ENCODE data around the gene ITM2B.
A peak's percentile ranks its signal among the peaks of the same experiment; 100 is the strongest.
"Not testable (repeated sequence)": the region's sequence is repeated elsewhere in the genome, so short reads cannot be mapped to it uniquely, and the experiment has no call there.

Gene ITM2B

DNA sequence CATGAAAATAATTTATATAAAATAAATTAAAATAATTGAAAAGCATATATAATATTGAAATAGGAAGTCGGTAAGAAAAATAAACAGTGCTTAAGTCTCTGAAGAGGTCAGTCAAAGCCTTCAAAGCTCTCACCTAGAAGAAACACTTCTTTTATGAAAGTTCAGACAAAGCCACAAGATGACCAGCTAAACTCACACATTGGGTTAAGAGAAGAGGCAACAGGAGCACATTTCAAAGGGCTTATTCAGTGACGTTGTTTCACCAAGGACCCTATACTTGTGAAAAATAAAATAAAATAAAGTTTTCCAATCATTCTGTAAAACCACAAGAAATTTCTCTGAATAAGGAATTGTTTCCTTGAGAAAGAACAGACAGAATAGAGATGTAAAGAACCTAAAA, 2.5 kb upstream of the ITM2B start:
- peak; percentile 57 for DNase-seq

DNA sequence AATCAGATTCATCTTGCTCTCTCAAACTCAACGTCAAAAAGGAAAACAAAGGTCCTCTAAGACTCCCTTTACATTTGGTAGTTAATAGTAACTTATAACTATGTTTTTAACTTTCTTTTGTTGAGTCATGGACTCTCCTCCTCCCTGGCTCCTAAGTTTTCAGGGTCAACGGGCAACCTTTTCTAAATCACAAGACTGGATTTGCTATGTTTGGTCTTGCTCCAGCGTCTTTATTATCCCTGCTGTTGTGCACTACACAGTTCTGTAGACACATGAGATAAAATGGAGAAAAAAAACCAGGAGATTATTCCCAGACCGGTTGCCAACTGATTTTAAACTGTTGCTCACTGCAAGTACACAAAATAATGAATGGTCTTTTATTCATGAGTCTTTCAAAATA, 1.9 kb upstream of the ITM2B start:
- DNase-seq = peak; percentile 87

DNA sequence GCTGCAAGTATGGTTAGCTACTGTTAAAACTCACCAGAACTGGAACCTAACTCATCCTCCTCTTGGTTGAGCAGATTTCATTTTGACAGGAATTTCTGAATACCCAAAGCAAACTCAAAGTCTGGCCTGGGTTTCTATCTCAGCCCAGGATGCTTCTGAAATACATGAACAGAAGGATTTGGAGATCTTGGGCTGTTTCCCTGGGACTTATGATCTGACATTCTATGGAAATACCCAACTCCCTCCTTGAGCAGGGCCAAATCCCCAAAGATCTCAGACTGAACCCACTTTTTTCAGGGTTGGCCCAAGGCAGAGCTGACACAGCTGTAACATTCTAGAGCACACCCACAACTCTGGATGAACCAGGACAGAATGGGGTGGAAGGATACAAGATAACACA, 1.1 kb upstream of the ITM2B start:
- DNase-seq = no peak

GRCh38 chr13:48232420-48233045, 473 bp upstream of the ITM2B start:
- DNase-seq = peak; percentile 43

- peak; percentile 58 for DNase-seq
These were observed 983 bp downstream of the ITM2B start for GRCh38 chr13:48233889-48234488.

DNA sequence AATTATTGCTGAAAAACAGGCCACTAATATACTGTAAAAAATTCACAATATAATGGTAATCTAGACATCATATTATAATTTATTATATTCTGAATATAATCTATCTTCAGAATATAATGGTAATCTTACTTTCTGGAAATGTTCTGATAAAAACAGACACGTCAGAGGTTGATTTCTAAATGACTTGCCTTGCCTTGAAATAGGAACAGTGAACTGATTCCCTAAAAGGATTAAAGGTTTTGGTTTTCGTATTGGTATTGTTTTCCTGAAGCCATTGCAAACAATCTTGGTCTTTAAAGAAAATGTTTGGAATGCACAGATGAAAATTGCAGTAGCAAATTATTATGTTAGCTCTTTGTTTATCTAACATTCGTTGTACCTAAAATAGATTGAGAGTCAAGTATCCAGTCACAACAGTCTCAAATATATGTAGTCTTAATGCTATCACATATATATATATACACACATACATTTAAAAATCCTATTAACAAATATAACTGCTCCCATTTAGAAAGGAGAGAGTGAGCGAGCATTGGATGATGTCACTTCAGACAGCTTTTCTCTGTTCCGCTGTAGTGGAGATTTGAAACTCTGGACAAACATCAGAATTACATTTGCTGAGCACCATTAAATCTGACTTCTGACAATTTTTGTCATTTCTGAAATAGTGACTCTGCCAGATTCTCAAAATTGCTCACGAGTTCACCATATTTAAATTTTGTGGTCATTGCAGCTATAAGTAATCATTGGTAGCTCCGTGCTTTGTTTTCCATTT, 1.7 kb downstream of the ITM2B start:
- DNase-seq = peak; percentile 51

GRCh38 chr13:48235341-48236135, 2.5 kb downstream of the ITM2B start:
- DNase-seq = peak; percentile 48

GRCh38 chr13:48236528-48237353, 3.7 kb downstream of the ITM2B start:
- no peak for DNase-seq

DNA sequence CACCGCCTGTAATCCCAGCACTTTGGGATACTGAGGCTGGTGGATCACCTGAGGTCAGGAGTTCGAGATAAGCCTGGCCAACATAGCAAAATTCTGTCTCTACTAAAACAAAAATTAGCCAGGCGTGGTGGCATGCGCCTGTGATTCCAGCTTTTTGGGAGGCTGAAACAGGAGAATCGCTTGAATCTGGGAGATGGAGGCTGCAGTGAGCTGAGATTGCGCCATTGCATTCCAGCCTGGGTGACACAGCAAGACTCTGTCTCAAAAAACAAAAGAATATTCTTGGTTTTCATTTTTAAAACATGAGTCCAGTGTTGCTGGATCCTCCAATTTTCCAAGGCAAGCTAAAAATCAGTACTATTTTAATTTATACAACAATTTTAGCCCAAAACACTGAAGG, 6.4 kb downstream of the ITM2B start:
- not testable (repeated sequence) for DNase-seq

DNA sequence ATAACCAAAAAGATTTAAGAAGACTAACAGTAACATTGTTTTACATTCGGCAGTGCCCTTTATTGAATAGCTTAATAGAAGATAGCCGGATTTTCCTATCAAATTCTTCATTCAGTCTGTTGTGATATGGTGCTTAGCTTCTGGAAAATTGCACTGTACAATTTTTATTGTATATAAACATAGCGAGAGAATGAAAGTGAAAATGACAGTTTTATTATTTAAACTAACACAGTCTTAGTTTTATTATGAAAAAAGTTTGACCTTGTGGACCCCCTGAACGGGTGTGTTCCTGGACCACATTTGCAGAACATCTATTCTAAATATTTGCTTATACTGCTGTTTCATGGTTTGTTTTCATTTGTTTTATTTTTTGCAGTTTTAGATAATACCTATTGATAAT, 8.6 kb downstream of the ITM2B start:
- DNase-seq = no peak

DNA sequence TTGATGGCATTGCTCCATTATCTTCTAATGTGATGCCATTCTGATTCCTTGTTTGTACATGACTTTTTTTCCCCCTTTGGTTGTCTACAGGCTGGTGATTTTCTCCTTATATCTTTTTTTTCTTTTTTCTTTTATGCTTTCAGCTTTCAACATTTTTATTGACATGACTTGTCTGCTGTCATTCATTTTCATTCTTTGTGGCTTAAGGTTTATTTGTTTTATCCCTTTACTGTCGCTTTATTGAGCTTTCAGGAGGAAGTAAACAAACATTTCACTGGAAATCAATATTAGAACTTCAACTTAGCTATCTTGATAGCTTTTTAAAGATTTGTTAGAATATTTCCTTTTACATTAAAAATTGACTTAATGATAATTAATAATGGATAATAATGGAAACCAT, 9.7 kb downstream of the ITM2B start:
- DNase-seq = no peak

DNA sequence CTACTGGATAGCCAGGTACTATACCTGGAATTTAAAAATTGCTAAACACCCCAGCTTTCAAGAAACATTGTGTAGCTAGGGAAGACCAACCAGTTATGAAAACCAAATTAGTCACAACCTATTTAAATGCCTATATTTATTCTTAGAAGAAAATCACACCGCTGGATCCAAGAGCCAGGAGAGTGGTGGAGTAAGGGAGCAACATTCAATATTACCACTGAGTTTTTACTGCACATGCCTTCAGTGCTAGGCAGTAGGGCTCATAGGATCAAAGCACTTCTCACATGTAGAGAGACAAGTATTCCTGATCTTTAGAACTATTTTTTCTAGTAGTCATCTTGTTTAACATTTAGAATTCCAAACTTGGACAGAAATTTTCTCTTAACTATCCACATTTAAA, 11.2 kb downstream of the ITM2B start:
- no peak for DNase-seq

DNA sequence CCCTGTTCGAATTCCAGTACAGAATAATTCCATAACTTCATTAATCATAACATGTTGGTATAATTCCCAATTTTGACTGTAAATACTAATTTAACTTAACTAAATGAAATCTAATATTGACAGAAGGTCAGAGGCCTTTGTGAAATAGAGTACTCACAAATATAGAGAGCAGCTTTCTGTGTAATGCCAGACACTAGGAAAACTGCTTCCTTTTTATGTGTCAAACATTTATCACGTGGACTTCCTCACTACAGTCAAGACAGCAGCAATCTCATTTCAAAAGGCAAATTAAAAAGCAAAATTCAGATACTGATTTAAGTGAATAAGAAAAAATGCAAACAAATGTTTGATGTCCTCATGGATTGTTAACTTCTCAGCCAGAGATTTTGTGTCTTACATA, 13.1 kb downstream of the ITM2B start:
- no peak for DNase-seq

DNA sequence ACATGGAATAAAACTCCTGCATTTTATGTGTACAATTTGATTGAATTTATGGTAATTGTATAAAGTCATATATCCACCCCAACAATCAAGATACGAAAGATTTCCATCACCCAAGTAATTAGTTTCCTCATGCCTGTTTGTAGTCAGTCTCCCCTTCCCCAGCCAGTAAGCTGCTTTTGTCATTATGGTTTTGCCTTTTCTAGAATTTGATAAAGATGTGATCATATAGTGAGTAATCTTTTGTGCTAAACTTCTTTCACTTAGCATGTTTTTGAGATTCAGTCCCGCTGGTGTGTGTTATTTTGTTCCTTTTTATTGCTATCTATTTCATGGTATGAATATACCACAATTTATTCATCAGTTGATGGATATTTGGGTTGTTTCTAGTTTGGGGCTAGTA, 16.0 kb downstream of the ITM2B start:
- no peak for DNase-seq

- no peak for DNase-seq
These were observed 18.6 kb downstream of the ITM2B start for GRCh38 chr13:48251611-48252081.

DNA sequence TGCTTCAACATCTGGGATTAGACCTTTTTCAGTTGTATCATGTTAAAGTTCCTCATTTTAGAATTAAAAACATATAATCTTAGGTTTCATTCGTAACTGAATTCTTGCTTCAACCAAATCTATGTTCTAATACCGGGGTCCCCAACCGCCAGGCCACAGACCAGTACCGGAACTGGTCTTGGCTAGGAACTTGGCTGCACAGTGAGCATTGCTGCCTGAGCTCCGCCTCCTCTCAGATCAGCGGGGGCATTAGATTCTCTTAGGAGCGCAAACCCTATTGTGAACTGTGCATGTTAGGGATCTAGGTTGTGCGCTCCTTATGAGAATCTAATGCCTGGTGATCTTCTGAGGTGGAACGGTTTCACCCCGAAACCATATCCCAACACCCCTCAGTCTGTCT, 19.2 kb downstream of the ITM2B start:
- DNase-seq = no peak

DNA sequence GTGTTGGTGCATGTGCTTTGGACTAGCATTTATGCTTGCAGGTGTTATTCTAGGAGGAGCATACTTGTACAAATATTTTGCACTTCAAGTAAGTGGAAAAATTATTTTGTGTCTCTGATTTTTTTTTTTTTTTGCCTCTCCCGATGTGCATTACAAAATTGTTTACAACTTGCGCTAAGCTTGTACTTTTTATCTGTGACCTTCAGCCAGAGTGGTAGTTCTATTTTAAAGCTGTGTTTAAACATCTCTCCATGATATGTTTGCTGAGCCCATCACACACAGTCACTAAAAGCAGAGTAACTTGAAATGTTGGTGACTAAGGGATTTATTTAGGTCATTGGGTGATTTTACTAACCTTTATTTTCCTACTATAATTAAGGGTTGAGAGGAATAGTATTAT, 20.8 kb downstream of the ITM2B start:
- DNase-seq = no peak

GRCh38 chr13:48255090-48255489, 22.1 kb downstream of the ITM2B start:
- no peak for DNase-seq

- no peak for DNase-seq
These were observed 22.9 kb downstream of the ITM2B start for GRCh38 chr13:48255954-48256353.

DNA sequence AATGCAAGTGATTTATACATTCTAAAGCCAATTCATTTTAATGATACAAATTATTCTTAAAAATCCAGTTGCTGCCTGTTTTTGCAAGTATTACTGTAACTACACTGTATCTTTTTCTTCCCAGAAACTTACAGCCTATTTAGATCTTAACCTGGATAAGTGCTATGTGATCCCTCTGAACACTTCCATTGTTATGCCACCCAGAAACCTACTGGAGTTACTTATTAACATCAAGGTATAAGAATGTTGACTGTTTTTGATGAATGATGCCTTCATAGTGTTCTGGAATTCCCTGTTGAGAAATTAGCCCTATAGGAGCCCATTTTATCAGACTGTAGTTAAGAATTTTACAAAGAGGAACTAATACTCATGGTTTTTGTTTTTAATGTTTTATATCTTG, 25.0 kb downstream of the ITM2B start:
- DNase-seq = peak; percentile 65

GRCh38 chr13:48258430-48258829, 25.4 kb downstream of the ITM2B start:
- DNase-seq = no peak

DNA sequence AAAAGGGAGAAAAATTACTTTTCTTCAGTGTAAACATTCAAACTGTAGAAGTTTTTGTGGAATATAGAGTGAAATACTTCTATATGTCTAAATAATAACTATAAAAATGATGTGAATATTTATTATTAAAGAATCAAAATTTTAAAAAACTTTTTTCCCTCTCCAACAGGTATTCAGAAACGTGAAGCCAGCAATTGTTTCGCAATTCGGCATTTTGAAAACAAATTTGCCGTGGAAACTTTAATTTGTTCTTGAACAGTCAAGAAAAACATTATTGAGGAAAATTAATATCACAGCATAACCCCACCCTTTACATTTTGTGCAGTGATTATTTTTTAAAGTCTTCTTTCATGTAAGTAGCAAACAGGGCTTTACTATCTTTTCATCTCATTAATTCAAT, 28.0 kb downstream of the ITM2B start:
- no peak for DNase-seq

DNA sequence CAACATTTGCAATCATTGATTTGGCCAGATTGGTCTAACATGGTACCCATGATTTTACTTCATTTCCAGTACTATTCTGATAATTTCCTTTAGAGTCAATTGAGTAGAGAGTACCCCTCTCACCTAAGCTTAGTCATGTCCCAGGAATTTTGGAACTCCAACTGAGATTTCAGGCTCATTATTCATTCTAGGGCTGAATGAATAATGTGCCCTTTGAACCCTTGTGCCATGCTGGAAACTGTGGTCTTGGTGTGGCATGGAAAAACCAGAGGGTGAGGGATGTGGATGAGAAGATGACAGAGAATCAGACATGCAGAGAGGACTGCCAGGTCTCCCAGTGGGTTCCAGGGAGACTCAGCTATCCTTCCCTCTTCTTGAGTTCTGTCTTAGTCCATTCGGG, 30.2 kb downstream of the ITM2B start:
- peak; percentile 28 for DNase-seq
